HTR-8/SVneo (cell line): ENCODE measurements around the gene SOX2.

Experiments used
- DNase-seq: peaks from one replicate; pipeline ENCODE4 v3.0.0; 2011; ENCODE audit warnings: low spot score, mixed read lengths; ENCODE audit not compliant: insufficient read length
- FAIRE-seq: peaks from 2 replicates; lab custom pipeline; 2011; peaks lifted over from hg19 to GRCh38; lab: Jason Lieb, UNC

SOX2 gene

GRCh38 chr3:181703601-181704420 lies 7.9 kb upstream of the SOX2 start:
- no peak for FAIRE-seq

GRCh38 chr3:181704421-181705085 lies 7.2 kb upstream of the SOX2 start:
- FAIRE-seq (no peak), DNase-seq (no peak)

More at GRCh38 chr3:181703601-181704420, 7.9 kb upstream of the SOX2 start:
- DNase-seq = no peak

- FAIRE-seq (no peak), DNase-seq (no peak)
These were observed 6.6 kb upstream of the SOX2 start for GRCh38 chr3:181705086-181705480.

GRCh38 chr3:181707980-181708379 lies 3.7 kb upstream of the SOX2 start:
- no peak for DNase-seq
- no peak for FAIRE-seq

- FAIRE-seq (no peak), DNase-seq (peak; percentile 23)
These were observed 2.0 kb upstream of the SOX2 start for GRCh38 chr3:181709537-181710279.

- DNase-seq (no peak), FAIRE-seq (no peak)
These were observed 1.1 kb upstream of the SOX2 start for GRCh38 chr3:181710345-181711291.

- FAIRE-seq (no peak), DNase-seq (no peak)
These were observed 464 bp downstream of the SOX2 start for GRCh38 chr3:181712226-181712552.

- no peak for DNase-seq
- FAIRE-seq = no peak
These were observed 991 bp downstream of the SOX2 start for GRCh38 chr3:181712553-181713279.

- DNase-seq = no peak
- no peak for FAIRE-seq
These were observed 1.5 kb downstream of the SOX2 start for GRCh38 chr3:181713280-181713647.

GRCh38 chr3:181713676-181714612 lies 2.2 kb downstream of the SOX2 start:
- DNase-seq (no peak), FAIRE-seq (no peak)

GRCh38 chr3:181715571-181716340 lies 4.0 kb downstream of the SOX2 start:
- no peak for DNase-seq
- no peak for FAIRE-seq

- FAIRE-seq (no peak), DNase-seq (no peak)
These were observed 5.2 kb downstream of the SOX2 start for GRCh38 chr3:181716966-181717365.

GRCh38 chr3:181717549-181718171 lies 5.9 kb downstream of the SOX2 start:
- FAIRE-seq = no peak
- DNase-seq = no peak

- DNase-seq (no peak), FAIRE-seq (no peak)
These were observed 6.6 kb downstream of the SOX2 start for GRCh38 chr3:181718369-181718768.

GRCh38 chr3:181718987-181719911 lies 7.5 kb downstream of the SOX2 start:
- DNase-seq (no peak), FAIRE-seq (no peak)

- no peak for DNase-seq
- no peak for FAIRE-seq
These were observed 8.4 kb downstream of the SOX2 start for GRCh38 chr3:181719991-181720680.
